GM13977 (cell line): ENCODE measurements around the gene CLBA1.
"Not testable (repeated sequence)": the region's sequence is repeated elsewhere in the genome, so short reads cannot be mapped to it uniquely, and the experiment has no call there.

Source experiments
- DNase-seq: peaks from one replicate; pipeline ENCODE4 v3.0.0; 2012; ENCODE audit warnings: low spot score
- CTCF ChIP-seq: IDR thresholded peaks from 2 replicates; pipeline ENCODE4 v1.5.1; 2012; ENCODE audit warnings: mild to moderate bottlenecking, control low read depth; ENCODE audit not compliant: insufficient read depth; ENCODE audit errors: extremely low read depth, missing control alignments
- in situ Hi-C: fragments of 300-500 bp; cut with MboI; formaldehyde crosslinking; loops from one replicate; pipeline ENCODE4 v1.12.0; 2022; ENCODE audit warnings: low sequenced_read_pairs, low pct_unique_long_range_greater_than_20kb, mixed read lengths, inconsistent platforms; ENCODE audit not compliant: unreplicated experiment

The CLBA1 gene

GRCh38 chr14:105023791-105024480 lies 38.3 kb downstream of the CLBA1 start:
- in situ Hi-C loops = no loop called here
- no peak for DNase-seq
- no peak for TF ChIP-seq CTCF

- in situ Hi-C loops = loop anchor here (25.0 kb wide), 1 partner anchor 263 kb away; the partner anchor contains the start of gene SIVA1
- TF ChIP-seq CTCF = no peak
- no peak for DNase-seq
Measured at GRCh38 chr14:105025429-105025828, 39.8 kb downstream of the CLBA1 start.

- TF ChIP-seq CTCF = no peak
- in situ Hi-C loops = loop anchor here (25.0 kb wide), 1 partner anchor 264 kb away; the partner anchor contains the start of gene SIVA1
- DNase-seq = peak; percentile 69
Measured at GRCh38 chr14:105026033-105026785, 40.6 kb downstream of the CLBA1 start.

GRCh38 chr14:105026802-105027563 lies 41.4 kb downstream of the CLBA1 start:
- in situ Hi-C loops = loop anchor here (25.0 kb wide), 1 partner anchor 265 kb away; the partner anchor contains the start of gene SIVA1
- no peak for TF ChIP-seq CTCF
- DNase-seq = no peak

- in situ Hi-C loops = loop anchor here (25.0 kb wide), 1 partner anchor 265 kb away; the partner anchor contains the start of gene SIVA1
- DNase-seq = not testable (repeated sequence)
Measured at GRCh38 chr14:105027718-105028117, 42.1 kb downstream of the CLBA1 start.

GRCh38 chr14:105028251-105028927 lies 42.8 kb downstream of the CLBA1 start:
- TF ChIP-seq CTCF = no peak
- DNase-seq = no peak
- in situ Hi-C loops = loop anchor here (25.0 kb wide), 1 partner anchor 266 kb away; the partner anchor contains the start of gene SIVA1
